ENCODE measurements around the gene ITPKB. TPM values are rescaled to one million over a fixed set of nuclear protein-coding genes. Genes with fewer than 3 reads are reported as not detected.

ITPKB gene
- total RNA-seq, 1 experiment from 2014 or later = 4.0 TPM

- Histone ChIP-seq H3K4me1 (replicated peaks) (peaks cover 6% of the 10 kb centered on the region), H3K27ac (no peak overlapping the region), H3K27me3 (replicated peaks) (no peaks in the 10 kb centered on the region), H3K36me3 (peaks cover under 1% of the 10 kb centered on the region; the same call in 1 of the 2 replicates), H3K4me3 (no peak overlapping the region), H3K9me3 (replicated peaks) (no peaks in the 10 kb centered on the region)
- no peak for DNase-seq (ENCODE audit: low read depth in 1 of 2, low spot score in 2 of 2)
Observed at GRCh38 chr1:226743259-226743658, 4.2 kb upstream of the ITPKB start.

- Histone ChIP-seq H3K27me3 (replicated peaks) (no peaks in the 10 kb centered on the region), H3K36me3 (peaks cover 18% of the 10 kb centered on the region), H3K4me1 (replicated peaks) (peaks cover 15% of the 10 kb centered on the region), H3K9me3 (replicated peaks) (no peaks in the 10 kb centered on the region), H3K4me3 (no peak overlapping the region), H3K27ac (no peak overlapping the region)
- no peak for DNase-seq (ENCODE audit: low read depth in 1 of 2, low spot score in 2 of 2)
Observed at GRCh38 chr1:226741009-226741408, 1.9 kb upstream of the ITPKB start.

GRCh38 chr1:226739696-226740065, 599 bp upstream of the ITPKB start:
- Histone ChIP-seq H3K27me3 (replicated peaks) (no peaks in the 10 kb centered on the region), H3K4me3 (peak overlapping the region; percentile 3; the same call in 1 of the 2 replicates), H3K9me3 (replicated peaks) (no peaks in the 10 kb centered on the region), H3K4me1 (replicated peaks) (peaks cover 15% of the 10 kb centered on the region), H3K36me3 (peaks cover 30% of the 10 kb centered on the region), H3K27ac (no peak overlapping the region)
- DNase-seq (ENCODE audit: low read depth in 1 of 2, low spot score in 2 of 2) = no peak

- H3K4me3 ChIP-seq = peak overlapping the region; percentile 55
- no peaks in the 10 kb centered on the region for H3K9me3 ChIP-seq (replicated peaks)
- H3K27me3 ChIP-seq (replicated peaks) = no peaks in the 10 kb centered on the region
- peak; percentile 49 to 53 for DNase-seq (ENCODE audit: low read depth in 1 of 2, low spot score in 2 of 2)
- H3K4me1 ChIP-seq (replicated peaks) = peaks cover 15% of the 10 kb centered on the region
- H3K36me3 ChIP-seq = peaks cover 39% of the 10 kb centered on the region
- no peak overlapping the region for H3K27ac ChIP-seq
Observed at GRCh38 chr1:226738421-226738994, 574 bp downstream of the ITPKB start.

- no peaks in the 10 kb centered on the region for H3K9me3 ChIP-seq (replicated peaks)
- peaks cover 15% of the 10 kb centered on the region for H3K4me1 ChIP-seq (replicated peaks)
- H3K27ac ChIP-seq = no peak overlapping the region
- peak in 1 of 2 experiments; percentile 56 for DNase-seq (ENCODE audit: low read depth in 1 of 2, low spot score in 2 of 2)
- H3K27me3 ChIP-seq (replicated peaks) = no peaks in the 10 kb centered on the region
- H3K4me3 ChIP-seq = peak overlapping the region; percentile 55
- peaks cover 42% of the 10 kb centered on the region for H3K36me3 ChIP-seq
Observed at GRCh38 chr1:226737819-226738420, 1.2 kb downstream of the ITPKB start.

GRCh38 chr1:226736908-226737818, 1.9 kb downstream of the ITPKB start:
- H3K36me3 ChIP-seq = peaks cover 46% of the 10 kb centered on the region
- DNase-seq (ENCODE audit: low read depth in 1 of 2, low spot score in 2 of 2) = no peak
- no peaks in the 10 kb centered on the region for H3K9me3 ChIP-seq (replicated peaks)
- peaks cover 15% of the 10 kb centered on the region for H3K4me1 ChIP-seq (replicated peaks)
- H3K27ac ChIP-seq = no peak overlapping the region
- peak overlapping the region; percentile 55 for H3K4me3 ChIP-seq
- H3K27me3 ChIP-seq (replicated peaks) = no peaks in the 10 kb centered on the region

- Histone ChIP-seq H3K9me3 (replicated peaks) (no peaks in the 10 kb centered on the region), H3K27me3 (replicated peaks) (no peaks in the 10 kb centered on the region), H3K4me1 (replicated peaks) (peaks cover 15% of the 10 kb centered on the region), H3K27ac (no peak overlapping the region), H3K4me3 (no peak overlapping the region), H3K36me3 (peaks cover 46% of the 10 kb centered on the region)
- no peak for DNase-seq (ENCODE audit: low read depth in 1 of 2, low spot score in 2 of 2)
Observed at GRCh38 chr1:226736001-226736907, 2.8 kb downstream of the ITPKB start.

- Histone ChIP-seq H3K4me3 (no peak overlapping the region), H3K4me1 (replicated peaks) (peaks cover 15% of the 10 kb centered on the region), H3K36me3 (peaks cover 46% of the 10 kb centered on the region), H3K27me3 (replicated peaks) (no peaks in the 10 kb centered on the region), H3K9me3 (replicated peaks) (no peaks in the 10 kb centered on the region), H3K27ac (no peak overlapping the region)
- DNase-seq (ENCODE audit: low read depth in 1 of 2, low spot score in 2 of 2) = no peak
Observed at GRCh38 chr1:226735576-226735975, 3.5 kb downstream of the ITPKB start.

- no peaks in the 10 kb centered on the region for H3K27me3 ChIP-seq (replicated peaks)
- H3K4me3 ChIP-seq = no peak overlapping the region
- H3K9me3 ChIP-seq (replicated peaks) = no peaks in the 10 kb centered on the region
- peaks cover 51% of the 10 kb centered on the region for H3K36me3 ChIP-seq
- no peak overlapping the region for H3K27ac ChIP-seq
- H3K4me1 ChIP-seq (replicated peaks) = peaks cover 12% of the 10 kb centered on the region
- DNase-seq (ENCODE audit: low read depth in 1 of 2, low spot score in 2 of 2) = no peak
Observed at GRCh38 chr1:226734611-226735153, 4.4 kb downstream of the ITPKB start.

- Histone ChIP-seq H3K4me1 (replicated peaks) (peaks cover 10% of the 10 kb centered on the region), H3K27ac (no peak overlapping the region), H3K27me3 (replicated peaks) (no peaks in the 10 kb centered on the region), H3K4me3 (no peak overlapping the region), H3K36me3 (peaks cover 51% of the 10 kb centered on the region), H3K9me3 (replicated peaks) (no peaks in the 10 kb centered on the region)
- no peak for DNase-seq (ENCODE audit: low read depth in 1 of 2, low spot score in 2 of 2)
Observed at GRCh38 chr1:226733876-226734275, 5.2 kb downstream of the ITPKB start.

- Histone ChIP-seq H3K27ac (no peak overlapping the region), H3K27me3 (replicated peaks) (no peaks in the 10 kb centered on the region), H3K4me3 (no peak overlapping the region), H3K36me3 (peaks cover 51% of the 10 kb centered on the region), H3K4me1 (replicated peaks) (peaks cover 9% of the 10 kb centered on the region), H3K9me3 (replicated peaks) (no peaks in the 10 kb centered on the region)
- no peak for DNase-seq (ENCODE audit: low read depth in 1 of 2, low spot score in 2 of 2)
Observed at GRCh38 chr1:226733304-226733703, 5.8 kb downstream of the ITPKB start.

- DNase-seq (ENCODE audit: low read depth in 1 of 2, low spot score in 2 of 2) = no peak
- H3K4me1 ChIP-seq (replicated peaks) = peaks cover 4% of the 10 kb centered on the region
- peaks cover 47% of the 10 kb centered on the region for H3K36me3 ChIP-seq
- H3K4me3 ChIP-seq = no peak overlapping the region
- no peaks in the 10 kb centered on the region for H3K27me3 ChIP-seq (replicated peaks)
- H3K9me3 ChIP-seq (replicated peaks) = no peaks in the 10 kb centered on the region
- no peak overlapping the region for H3K27ac ChIP-seq
Observed at GRCh38 chr1:226732856-226733291, 6.2 kb downstream of the ITPKB start.

GRCh38 chr1:226731257-226731893, 7.7 kb downstream of the ITPKB start:
- Histone ChIP-seq H3K27me3 (replicated peaks) (no peaks in the 10 kb centered on the region), H3K9me3 (replicated peaks) (no peaks in the 10 kb centered on the region), H3K4me1 (replicated peaks) (no peaks in the 10 kb centered on the region), H3K27ac (no peak overlapping the region), H3K36me3 (peaks cover 37% of the 10 kb centered on the region), H3K4me3 (no peak overlapping the region)
- DNase-seq (ENCODE audit: low read depth in 1 of 2, low spot score in 2 of 2) = no peak

Measured in SJSA1 (cell line).